Measurements from ENCODE around the gene C3orf52.

GRCh38 chr3:112115806-112116383, 29.7 kb downstream of the C3orf52 start:
- TF ChIP-seq CTCF (IDR thresholded peaks at IDR 0.05) (no peak), POLR2A (IDR thresholded peaks at IDR 0.05) (no peak)
